ENCODE measurements around the gene DLL1. TPM values are rescaled to one million over a fixed set of nuclear protein-coding genes. Genes with fewer than 3 reads are reported as not detected.

Gene DLL1
- total RNA-seq, 1 donor from 2014 or later = 16.5 TPM

DNA sequence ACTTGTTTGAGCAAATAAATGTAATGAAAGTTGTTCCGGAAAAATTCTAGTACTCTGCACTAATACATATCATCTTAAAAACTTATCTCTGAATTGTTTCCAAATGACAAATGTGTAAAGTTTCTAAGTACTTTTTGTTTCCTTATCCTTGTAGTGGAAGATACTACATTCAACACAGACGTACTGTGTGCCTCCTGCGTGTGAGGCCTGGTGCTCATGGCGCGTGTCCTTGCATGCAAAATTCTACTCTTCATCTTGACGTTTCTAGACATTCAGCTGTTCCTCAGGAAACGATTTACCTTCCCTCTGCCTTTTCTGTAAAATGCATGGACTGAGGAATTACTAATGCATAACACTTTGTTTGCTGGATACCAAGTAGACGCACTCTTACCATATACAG lies 11.5 kb downstream of the DLL1 start:
- Histone ChIP-seq H3K9me3 (no peaks in the 10 kb centered on the region), H3K4me1 (no peaks in the 10 kb centered on the region), H3K27me3 (no peaks in the 10 kb centered on the region), H3K36me3 (no peaks in the 10 kb centered on the region), H3K4me3 (no peak overlapping the region), H3K27ac (no peak overlapping the region)
- DNase-seq (ENCODE audit: low spot score in 2 of 2) = no peak
- TF ChIP-seq CTCF (IDR thresholded peaks at IDR 0.05) = no peak
- intact Hi-C loops (cut with DNase I) = no loop called here

DNA sequence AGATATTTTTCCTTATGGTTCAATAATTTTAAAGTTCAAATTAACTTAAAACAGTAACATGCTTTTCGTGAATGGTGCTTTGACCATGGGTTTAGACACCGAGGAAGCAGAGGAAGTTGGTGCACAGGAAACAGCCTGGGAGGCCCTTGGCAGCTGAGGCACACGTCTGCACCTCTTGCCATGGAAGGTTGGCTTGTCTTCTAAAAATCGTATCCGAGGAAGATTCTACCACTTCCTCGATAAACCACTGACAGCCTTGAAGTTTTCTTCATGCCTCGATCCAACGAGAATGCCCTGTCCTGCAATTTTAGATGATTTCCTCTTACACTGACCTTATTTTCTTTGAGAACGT lies 12.2 kb downstream of the DLL1 start:
- no peak overlapping the region for H3K4me3 ChIP-seq
- intact Hi-C loops (cut with DNase I) = no loop called here
- H3K36me3 ChIP-seq = no peaks in the 10 kb centered on the region
- H3K9me3 ChIP-seq = no peaks in the 10 kb centered on the region
- no peaks in the 10 kb centered on the region for H3K27me3 ChIP-seq
- DNase-seq (ENCODE audit: low spot score in 2 of 2) = no peak
- H3K4me1 ChIP-seq = no peaks in the 10 kb centered on the region
- no peak for TF ChIP-seq CTCF (IDR thresholded peaks at IDR 0.05)
- H3K27ac ChIP-seq = no peak overlapping the region

DNA sequence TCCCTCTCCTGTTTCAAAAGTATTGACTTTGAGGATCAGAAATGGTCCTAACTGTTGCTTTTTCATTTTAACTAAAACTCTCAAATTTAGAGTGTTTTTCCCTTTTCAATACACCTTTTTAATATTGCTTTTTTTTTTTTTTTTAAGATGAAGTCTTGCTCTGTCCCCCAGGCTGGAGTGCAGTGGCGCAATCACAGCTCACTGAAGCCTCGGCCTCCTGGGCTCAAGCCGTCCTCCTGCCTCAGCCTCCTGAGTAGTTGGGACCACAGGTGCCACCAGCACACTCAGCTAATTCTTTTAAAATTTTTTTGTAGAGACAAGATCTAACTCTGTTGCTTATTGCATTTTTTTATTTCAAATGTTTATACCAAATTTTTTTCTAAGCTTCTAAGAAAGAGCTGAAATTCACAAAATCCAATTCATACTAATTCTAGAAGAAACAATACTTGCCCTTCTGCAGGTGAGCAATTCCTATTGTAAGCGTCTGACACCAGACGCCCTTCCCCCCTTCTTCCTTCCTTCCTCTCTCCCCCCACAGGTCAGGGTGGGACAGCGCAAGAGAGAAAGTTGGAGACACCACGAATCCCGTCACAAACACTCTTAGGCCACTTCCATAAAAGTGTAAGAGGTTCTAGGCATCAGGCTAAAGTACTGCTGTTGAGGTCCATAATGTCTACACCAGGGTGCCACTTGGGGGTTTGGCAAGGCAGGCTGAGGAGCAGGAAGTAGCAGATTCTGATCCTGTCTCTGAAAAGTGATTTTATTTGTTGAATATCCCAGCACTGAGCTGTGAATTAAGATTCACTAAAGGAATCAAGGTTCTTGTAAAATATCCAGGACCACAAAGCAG lies 12.8 kb downstream of the DLL1 start:
- Histone ChIP-seq H3K4me1 (no peaks in the 10 kb centered on the region), H3K27me3 (no peaks in the 10 kb centered on the region), H3K9me3 (no peaks in the 10 kb centered on the region), H3K4me3 (no peak overlapping the region), H3K27ac (no peak overlapping the region), H3K36me3 (no peaks in the 10 kb centered on the region)
- intact Hi-C loops (cut with DNase I) = no loop called here
- TF ChIP-seq CTCF (IDR thresholded peaks at IDR 0.05) = no peak
- no peak for DNase-seq (ENCODE audit: low spot score in 2 of 2)

DNA sequence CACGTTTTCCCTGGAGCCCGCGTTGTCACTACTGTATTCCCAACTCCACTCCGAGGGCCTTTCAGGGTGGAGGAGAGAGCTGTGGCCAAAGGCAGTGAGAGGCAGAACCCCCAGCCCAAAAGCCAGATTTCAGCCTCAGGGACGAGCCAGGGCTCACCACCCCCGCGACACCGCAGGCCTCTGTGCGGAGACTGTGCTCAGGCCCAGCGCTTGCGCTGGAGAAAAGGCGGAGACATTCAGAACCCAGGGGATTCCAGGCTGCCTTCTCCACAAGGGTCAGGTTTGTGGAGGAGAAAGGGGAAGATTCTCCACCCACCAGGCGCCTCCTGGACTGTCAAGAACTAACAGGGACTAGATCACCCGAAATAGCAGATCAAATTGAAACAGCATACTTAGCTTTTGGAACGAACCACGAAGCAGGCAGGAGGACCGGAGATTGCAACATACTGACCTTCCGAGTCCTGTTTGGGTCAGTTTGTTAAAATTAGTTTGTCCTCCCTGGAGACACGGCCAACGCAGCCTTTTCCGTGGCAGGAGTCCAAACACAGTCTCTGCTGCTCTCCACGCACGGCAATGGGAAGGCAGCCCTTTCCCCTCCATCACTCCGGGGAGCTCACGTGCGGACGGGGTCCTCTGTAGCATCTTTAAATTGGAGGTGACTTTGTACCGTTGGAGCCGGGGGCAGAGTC lies 14.4 kb downstream of the DLL1 start:
- H3K9me3 ChIP-seq = no peaks in the 10 kb centered on the region
- H3K36me3 ChIP-seq = no peaks in the 10 kb centered on the region
- intact Hi-C loops (cut with DNase I) = no loop called here
- H3K27me3 ChIP-seq = no peaks in the 10 kb centered on the region
- H3K4me1 ChIP-seq = no peaks in the 10 kb centered on the region
- TF ChIP-seq CTCF (IDR thresholded peaks at IDR 0.05) = no peak
- peak in 1 of 2 donors; percentile 76 for DNase-seq (ENCODE audit: low spot score in 2 of 2)
- H3K4me3 ChIP-seq = no peak overlapping the region
- H3K27ac ChIP-seq = peak overlapping the region in 1 of 2 donors; percentile 17

DNA sequence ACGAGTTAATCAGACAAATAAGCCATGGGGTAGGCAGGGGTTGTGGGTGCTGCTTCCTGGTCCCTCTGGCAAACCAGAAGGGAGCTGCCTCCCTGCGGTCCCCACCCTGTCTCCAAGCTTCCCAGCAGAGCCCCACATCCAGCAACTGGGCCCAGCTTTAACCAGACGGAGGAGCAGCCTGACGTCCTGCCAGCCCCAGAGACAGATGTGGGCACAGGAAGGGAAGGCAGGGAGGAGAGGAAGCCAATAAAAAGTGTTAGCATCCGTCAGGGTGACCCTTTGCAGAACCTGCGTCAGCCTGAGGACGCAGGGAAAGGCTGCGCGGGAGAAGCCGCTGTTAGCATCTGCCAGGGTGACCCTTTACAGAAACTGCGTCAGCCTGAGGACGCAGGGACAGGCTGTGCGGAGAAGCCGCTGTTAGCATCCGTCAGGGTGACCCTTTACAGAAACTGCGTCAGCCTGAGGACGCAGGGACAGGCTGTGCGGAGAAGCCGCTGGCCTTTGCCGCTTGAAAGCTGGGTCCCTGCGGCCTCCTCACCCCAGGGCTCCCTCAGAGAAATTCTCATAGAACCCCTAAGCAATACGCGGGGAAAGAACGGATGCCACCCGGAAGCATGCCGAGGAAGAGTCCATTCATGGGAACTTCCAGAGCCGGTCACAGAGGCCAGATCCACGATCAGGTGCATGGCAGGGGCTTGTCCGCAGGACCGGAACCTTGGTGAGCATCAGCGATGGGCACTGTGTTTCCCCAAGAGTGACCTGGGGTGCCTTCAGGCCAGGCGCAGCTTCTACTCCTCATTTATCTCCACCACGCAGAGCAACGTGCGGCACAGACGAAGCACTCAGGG lies 15.9 kb downstream of the DLL1 start:
- no peak for DNase-seq (ENCODE audit: low spot score in 2 of 2)
- no peaks in the 10 kb centered on the region for H3K27me3 ChIP-seq
- H3K4me3 ChIP-seq = no peak overlapping the region
- H3K27ac ChIP-seq = no peak overlapping the region
- H3K36me3 ChIP-seq = no peaks in the 10 kb centered on the region
- H3K9me3 ChIP-seq = no peaks in the 10 kb centered on the region
- intact Hi-C loops (cut with DNase I) = no loop called here
- TF ChIP-seq CTCF (IDR thresholded peaks at IDR 0.05) = no peak
- H3K4me1 ChIP-seq = no peaks in the 10 kb centered on the region

All from ascending aorta (tissue), 2 donors.